ENCODE results near the gene CBFB. TPM values are rescaled to one million over a fixed set of nuclear protein-coding genes. Genes with fewer than 3 reads are reported as not detected.
A peak's percentile ranks its signal among the peaks of the same experiment; 100 is the strongest.

The CBFB gene
- total RNA-seq, 6 experiments from 2014 or later, result 7.9 to 23.3 (median 18.9) TPM

DNA sequence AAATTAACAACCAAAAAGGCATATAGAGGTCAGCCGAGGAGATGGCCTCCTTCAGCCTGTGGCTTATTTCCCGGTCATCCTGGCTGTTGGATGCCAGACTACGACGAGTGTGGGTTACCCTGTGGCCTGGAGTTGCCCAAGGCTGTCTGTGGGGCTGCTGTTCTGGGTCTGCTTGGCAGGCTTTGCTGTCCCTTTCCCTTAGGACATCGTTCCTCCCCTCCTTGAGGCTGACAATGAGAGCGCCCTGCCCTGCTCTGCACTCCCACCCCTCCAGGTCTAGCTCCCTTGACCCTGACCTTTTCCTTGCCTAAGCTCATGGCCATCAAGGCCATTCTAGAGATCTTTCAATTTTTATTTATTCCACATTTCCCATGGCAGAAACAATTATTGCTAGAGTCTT, 1.9 kb upstream of the CBFB start:
- no peaks in the 10 kb centered on the region for H3K36me3 ChIP-seq
- no peak overlapping the region for H3K27ac ChIP-seq
- ATAC-seq (no peak), DNase-seq (peak in 1 of 3 donors; percentile 42)
- H3K4me1 ChIP-seq, result peaks cover 0 to 15% (median 6%) of the 10 kb centered on the region in 4 donors
- 93% methylated on average over 5 of the region's 6 CpGs for WGBS (ENCODE audit: insufficient coverage, low coverage, low lambda C conversion rate, missing lambda C conversion rate)
- no peak overlapping the region for H3K4me3 ChIP-seq
- H3K9me3 ChIP-seq, result no peaks in the 10 kb centered on the region
- intact Hi-C loops (cut with DNase I), result loop anchor here in 1 of 2 donors (10.0 kb wide), 1 partner anchor 78 kb away; the partner anchor contains the start of gene PHAF1
- no peaks in the 10 kb centered on the region for H3K27me3 ChIP-seq
- TF ChIP-seq, protein P1, sequence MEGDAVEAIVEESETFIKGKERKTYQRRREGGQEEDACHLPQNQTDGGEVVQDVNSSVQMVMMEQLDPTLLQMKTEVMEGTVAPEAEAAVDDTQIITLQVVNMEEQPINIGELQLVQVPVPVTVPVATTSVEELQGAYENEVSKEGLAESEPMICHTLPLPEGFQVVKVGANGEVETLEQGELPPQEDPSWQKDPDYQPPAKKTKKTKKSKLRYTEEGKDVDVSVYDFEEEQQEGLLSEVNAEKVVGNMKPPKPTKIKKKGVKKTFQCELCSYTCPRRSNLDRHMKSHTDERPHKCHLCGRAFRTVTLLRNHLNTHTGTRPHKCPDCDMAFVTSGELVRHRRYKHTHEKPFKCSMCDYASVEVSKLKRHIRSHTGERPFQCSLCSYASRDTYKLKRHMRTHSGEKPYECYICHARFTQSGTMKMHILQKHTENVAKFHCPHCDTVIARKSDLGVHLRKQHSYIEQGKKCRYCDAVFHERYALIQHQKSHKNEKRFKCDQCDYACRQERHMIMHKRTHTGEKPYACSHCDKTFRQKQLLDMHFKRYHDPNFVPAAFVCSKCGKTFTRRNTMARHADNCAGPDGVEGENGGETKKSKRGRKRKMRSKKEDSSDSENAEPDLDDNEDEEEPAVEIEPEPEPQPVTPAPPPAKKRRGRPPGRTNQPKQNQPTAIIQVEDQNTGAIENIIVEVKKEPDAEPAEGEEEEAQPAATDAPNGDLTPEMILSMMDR (IDR thresholded peaks at IDR 0.05), result no peak
- no peak for TF ChIP-seq POLR2A (IDR thresholded peaks at IDR 0.05)

DNA sequence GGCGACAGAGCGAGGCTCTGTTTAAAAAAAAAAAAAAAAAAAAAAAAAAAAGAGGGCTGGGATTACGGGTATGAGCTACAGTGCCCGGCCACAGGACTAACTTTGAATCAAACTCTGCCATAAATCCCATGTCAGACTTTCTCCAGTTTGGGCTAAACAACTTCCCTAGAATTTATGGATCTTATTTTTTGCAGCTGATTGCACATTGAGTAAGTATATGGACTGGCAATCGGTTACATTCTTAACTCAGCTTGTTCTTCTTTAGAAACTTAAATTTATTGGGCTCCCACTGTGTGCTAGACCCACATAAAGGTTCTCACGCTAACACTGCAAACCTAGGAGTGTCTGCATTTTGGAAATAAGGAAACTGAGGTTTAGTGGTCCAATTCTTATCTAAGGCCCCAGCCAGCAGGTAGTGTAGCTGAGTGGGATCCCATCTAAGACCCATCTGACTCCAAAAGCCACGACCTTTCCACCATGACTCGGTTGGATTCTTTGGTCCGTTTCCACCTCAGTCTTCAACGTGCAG, 718 bp upstream of the CBFB start:
- Histone ChIP-seq H3K27me3 (no peaks in the 10 kb centered on the region), H3K36me3 (no peaks in the 10 kb centered on the region), H3K9me3 (no peaks in the 10 kb centered on the region), H3K27ac (peak overlapping the region; percentile 89 to 94 (median 94)), H3K4me1 (peaks cover 0 to 15% (median 6%) of the 10 kb centered on the region in 4 donors), H3K4me3 (peak overlapping the region; percentile 45 to 89 (median 82))
- DNase-seq (no peak), ATAC-seq (no peak)
- 24% methylated on average over 5 of the region's 10 CpGs for WGBS (ENCODE audit: insufficient coverage, low coverage, low lambda C conversion rate, missing lambda C conversion rate)
- intact Hi-C loops (cut with DNase I), result loop anchor here in 1 of 2 donors (10.0 kb wide), 1 partner anchor 77 kb away; the partner anchor contains the start of gene PHAF1
- TF ChIP-seq, protein P1 (IDR thresholded peaks at IDR 0.05), result no peak
- TF ChIP-seq POLR2A (IDR thresholded peaks at IDR 0.05), result no peak

DNA sequence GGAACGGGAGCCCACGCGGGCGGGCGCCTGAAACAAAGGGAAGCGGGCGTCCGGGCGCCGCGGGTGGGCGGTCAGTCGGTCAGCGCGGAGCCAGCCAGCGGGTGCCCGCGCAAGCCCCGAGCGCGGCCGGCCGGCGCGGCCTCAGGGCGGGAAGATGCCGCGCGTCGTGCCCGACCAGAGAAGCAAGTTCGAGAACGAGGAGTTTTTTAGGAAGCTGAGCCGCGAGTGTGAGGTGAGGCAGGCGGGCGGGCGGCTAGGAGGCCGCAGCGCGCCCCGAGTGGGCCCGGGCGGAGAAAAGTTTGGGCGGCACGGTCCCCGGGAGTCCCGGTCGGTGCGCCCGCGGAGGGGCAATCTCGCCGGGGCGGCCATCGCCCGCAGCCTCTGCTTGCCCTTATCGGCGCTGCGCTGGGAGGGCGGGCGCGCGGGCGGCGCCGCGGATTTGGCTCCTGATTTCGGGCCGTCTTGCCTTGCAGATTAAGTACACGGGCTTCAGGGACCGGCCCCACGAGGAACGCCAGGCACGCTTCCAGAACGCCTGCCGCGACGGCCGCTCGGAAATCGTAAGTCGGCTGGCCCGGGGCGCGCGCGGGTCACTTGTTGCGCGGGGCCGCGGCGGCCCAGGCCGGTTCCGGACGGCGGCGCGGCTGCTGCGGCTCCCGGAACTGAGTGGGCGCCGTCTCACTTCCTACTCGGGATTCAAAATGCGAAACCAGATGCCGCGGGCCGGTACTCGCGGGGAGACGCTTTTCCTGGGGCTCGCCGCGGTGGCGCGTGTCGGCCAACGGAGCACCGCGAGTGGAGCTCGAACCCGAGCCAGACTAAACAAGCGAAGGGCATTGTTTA, 526 bp downstream of the CBFB start:
- Histone ChIP-seq H3K9me3 (no peaks in the 10 kb centered on the region), H3K4me3 (peak overlapping the region; percentile 82 to 89 (median 89)), H3K27ac (peak overlapping the region; percentile 83 to 95 (median 92)), H3K36me3 (no peaks in the 10 kb centered on the region), H3K27me3 (no peaks in the 10 kb centered on the region), H3K4me1 (peaks cover 0 to 15% (median 6%) of the 10 kb centered on the region in 4 donors)
- DNase-seq (peak; percentile 72 to 74 (median 73)), ATAC-seq (peak; percentile 59 to 73 (median 68))
- TF ChIP-seq POLR2A (IDR thresholded peaks at IDR 0.05), result peak; percentile 43
- TF ChIP-seq, protein P1 (IDR thresholded peaks at IDR 0.05), result no peak
- 0% methylated on average over 26 of the region's 123 CpGs for WGBS (ENCODE audit: insufficient coverage, low coverage, low lambda C conversion rate, missing lambda C conversion rate)
- intact Hi-C loops (cut with DNase I), result loop anchor here in 1 of 2 donors (10.0 kb wide), 1 partner anchor 75 kb away; the partner anchor contains the start of gene PHAF1

DNA sequence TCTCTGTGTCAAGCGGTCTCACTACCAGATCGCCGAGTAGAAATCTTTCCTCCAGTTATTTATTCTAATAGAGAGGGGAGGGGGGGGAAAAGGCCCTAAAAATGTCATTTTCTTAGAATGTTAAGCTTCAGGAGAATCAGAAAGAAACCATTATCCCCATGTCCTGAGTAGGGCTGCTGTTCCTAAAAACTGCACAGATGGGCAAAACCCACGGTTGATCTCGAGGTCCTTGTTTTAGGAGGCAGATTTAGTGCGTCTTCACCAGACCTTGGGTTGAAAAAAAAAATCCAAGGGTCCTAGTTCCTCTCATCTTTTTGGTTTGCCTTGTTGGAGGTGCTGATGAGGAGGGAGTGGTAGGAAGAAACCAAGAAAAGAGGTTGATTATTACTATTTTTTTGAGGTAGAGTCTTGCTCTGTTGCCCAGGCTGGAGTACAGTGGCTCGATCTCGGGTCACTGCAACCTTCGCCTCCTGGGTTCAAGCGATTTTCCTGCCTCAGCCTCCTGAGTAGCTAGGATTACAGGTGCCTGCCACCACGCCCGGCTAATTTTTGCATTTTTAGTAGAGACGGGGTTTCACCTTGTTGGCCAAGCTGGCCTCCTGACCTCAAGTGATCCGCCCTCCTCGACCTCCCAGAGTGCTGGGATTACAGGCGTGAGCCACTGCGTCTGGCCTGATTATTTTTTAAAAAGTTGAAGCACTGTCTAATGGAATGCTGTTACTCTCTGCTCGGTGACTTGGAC, 1.4 kb downstream of the CBFB start:
- TF ChIP-seq, protein P1 (IDR thresholded peaks at IDR 0.05), result no peak
- no peak for TF ChIP-seq POLR2A (IDR thresholded peaks at IDR 0.05)
- WGBS (ENCODE audit: insufficient coverage, low coverage, low lambda C conversion rate, missing lambda C conversion rate), result 30% methylated on average over 18 of the region's 18 CpGs
- DNase-seq, result peak in 1 of 3 donors; percentile 25
- H3K4me3 ChIP-seq, result peak overlapping the region; percentile 82 to 89 (median 89)
- no peaks in the 10 kb centered on the region for H3K36me3 ChIP-seq
- peak overlapping the region in 2 of 3 donors; percentile 92 to 95 for H3K27ac ChIP-seq
- no peaks in the 10 kb centered on the region for H3K27me3 ChIP-seq
- peaks cover 0 to 15% (median 6%) of the 10 kb centered on the region in 4 donors for H3K4me1 ChIP-seq
- no peak for ATAC-seq
- intact Hi-C loops (cut with DNase I), result no loop called here
- no peaks in the 10 kb centered on the region for H3K9me3 ChIP-seq

Measured in right lobe of liver (tissue), 6 donors.